Erythroblast (primary cell): ENCODE measurements around the gene FAM3D.

ENCODE experiments used
- GATA1 ChIP-seq: IDR thresholded peaks from 2 replicates; pipeline ENCODE4 v1.6.1; 2011; ENCODE audit warnings: low read depth, mild to moderate bottlenecking, control low read depth, low read length, moderate library complexity
- POLR2A ChIP-seq: IDR thresholded peaks from 2 replicates; pipeline ENCODE4 v1.6.1; 2011; ENCODE audit warnings: mild to moderate bottlenecking, low read length

DNA sequence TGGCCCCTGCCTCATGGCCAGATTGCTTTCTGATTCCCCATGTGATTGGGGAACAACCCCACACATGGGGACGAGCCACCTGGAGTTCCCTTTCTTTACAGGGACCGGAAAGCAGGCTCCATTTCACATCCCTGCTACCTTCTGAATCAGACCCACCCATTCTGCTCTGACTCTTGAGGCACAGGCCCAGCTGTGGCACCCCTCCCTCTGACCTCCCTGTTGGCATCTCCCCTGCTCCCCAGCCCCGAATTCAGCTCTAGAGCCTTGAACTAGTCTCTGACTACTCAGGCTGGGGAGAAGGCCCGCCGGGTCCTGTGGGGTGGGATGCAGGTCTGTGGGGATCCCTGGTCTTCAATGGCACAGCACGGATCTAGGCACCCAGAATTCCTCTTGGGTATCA lies 12.1 kb downstream of the FAM3D start:
- TF ChIP-seq POLR2A (no peak), GATA1 (no peak)
